ENCODE data around the gene ZNF341. TPM values are rescaled to one million over a fixed set of nuclear protein-coding genes. Genes with fewer than 3 reads are reported as not detected.
A peak's percentile ranks its signal among the peaks of the same experiment; 100 is the strongest.

Gene ZNF341
- total and polyA plus RNA-seq, 2 of the 8 experiments (the other 6 are each of a cell fraction or from before 2014, with no cell fraction given) = 5.8 to 6.4 TPM

GRCh38 chr20:33796263-33796906, 64.6 kb downstream of the ZNF341 start:
- no peaks in the 10 kb centered on the region for H3K9me3 ChIP-seq (ENCODE audit: insufficient read depth in 2 of 2, low read depth in 1 of 2, low read length in 1 of 2)
- H3K79me1 ChIP-seq (ENCODE audit: low read depth, low read length) = no peaks in the 10 kb centered on the region
- peak overlapping the region in 1 of 2 experiments; percentile 34; a peak in 1 of 4 replicates for H3K4me2 ChIP-seq (ENCODE audit: insufficient read depth in 1 of 2, low read depth in 2 of 2, low read length in 2 of 2)
- no peaks in the 10 kb centered on the region for H4K20me1 ChIP-seq (replicated peaks in 1 of 2; ENCODE audit: control insufficient read depth in 1 of 2, insufficient read depth in 2 of 2, low read length in 2 of 2)
- no peak overlapping the region for H3K4me3 ChIP-seq (ENCODE audit: extremely low read depth in 1 of 4, insufficient read depth in 2 of 4, low read depth in 3 of 4, low read length in 4 of 4)
- H2BK120ac ChIP-seq (replicated peaks; ENCODE audit: low read depth, low read length) = no peak overlapping the region
- H2BK15ac ChIP-seq (ENCODE audit: low read length) = no peak overlapping the region
- no peak overlapping the region for H2AK5ac ChIP-seq (ENCODE audit: low read depth, low read length)
- ChIA-PET POLR2A (ENCODE audit: partially characterized antibody) (no interaction called here), CTCF (ENCODE audit: partially characterized antibody) (interaction anchor here (1.3 kb wide), 1 partner anchor 44 kb away, joined by 4 read pairs; no protein-coding TSS in a partner anchor)
- no peak overlapping the region for H3K4ac ChIP-seq (replicated peaks; ENCODE audit: insufficient read length, low read depth, low read length)
- H3K18ac ChIP-seq (ENCODE audit: extremely low read depth, low read length) = 0 out of 2 replicates have a peak overlapping the region, but pooled peaks have one; percentile 32
- H3K23me2 ChIP-seq (ENCODE audit: low read depth, low read length) = no peaks in the 10 kb centered on the region
- no peak overlapping the region for H3K23ac ChIP-seq (ENCODE audit: insufficient read length)
- no peak overlapping the region for H2BK20ac ChIP-seq (ENCODE audit: low read length)
- FAIRE-seq = no peak
- no peak overlapping the region for H3K9ac ChIP-seq (replicated peaks in 1 of 4; ENCODE audit: extremely low read depth in 1 of 4, low read depth in 3 of 4, low read length in 3 of 4)
- H4K91ac ChIP-seq (replicated peaks; ENCODE audit: insufficient read length, low read length) = no peak overlapping the region
- no peak overlapping the region for H4K5ac ChIP-seq (ENCODE audit: insufficient read length, low read depth, low read length)
- H3K27me3 ChIP-seq (replicated peaks in 1 of 4; ENCODE audit: control insufficient read depth in 3 of 4, extremely low read depth in 1 of 4, insufficient read depth in 3 of 4, low read length in 3 of 4) = no peaks in the 10 kb centered on the region
- peak overlapping the region; percentile 68; the same call in 1 of the 2 replicates for H2BK12ac ChIP-seq (ENCODE audit: low read depth, low read length)
- no peaks in the 10 kb centered on the region for H3K79me2 ChIP-seq (ENCODE audit: control insufficient read depth in 1 of 2, insufficient read depth in 2 of 2, low read length in 2 of 2)
- H3K14ac ChIP-seq (ENCODE audit: insufficient read length) = no peak overlapping the region
- H2AFZ ChIP-seq (ENCODE audit: low read length) = no peak overlapping the region; the same call in 1 of the 2 replicates
- no peak overlapping the region; the same call in 1 of the 2 replicates for H4K8ac ChIP-seq (ENCODE audit: extremely low read depth, insufficient read depth, low read length)
- no peaks in the 10 kb centered on the region for H3K36me3 ChIP-seq (ENCODE audit: control insufficient read depth in 2 of 4, insufficient read depth in 4 of 4, low read length in 3 of 4)
- H3K56ac ChIP-seq (replicated peaks; ENCODE audit: insufficient read length, low read depth, low read length) = no peak overlapping the region
- no peak overlapping the region for H2BK5ac ChIP-seq (ENCODE audit: low read depth, low read length)
- DNase-seq (ENCODE audit: low read depth in 1 of 2, low spot score in 2 of 2) = no peak
- 77 to 100% methylated on average over 2 to 9 of the region's 9 CpGs for WGBS, 2 experiments (ENCODE audit: extremely low coverage in 1 of 2, insufficient coverage in 1 of 2, insufficient read length in 1 of 2, insufficient replicate concordance in 2 of 2, low coverage in 1 of 2, low lambda C conversion rate in 2 of 2, missing lambda C conversion rate in 1 of 2)
- H3K27ac ChIP-seq (ENCODE audit: low read depth, low read length) = no peak overlapping the region
- H3K4me1 ChIP-seq (replicated peaks in 1 of 4; ENCODE audit: control insufficient read depth in 3 of 4, insufficient read depth in 4 of 4, low read length in 3 of 4) = peaks cover 0 to 7% (median 2%) of the 10 kb centered on the region in 4 experiments; a peak in 3 of 7 replicates
- no peak for TF ChIP-seq TEAD4 (IDR thresholded peaks at IDR 0.05; ENCODE audit: low read depth, low read length)
- peak; percentile 40 for TF ChIP-seq ASH2L (IDR thresholded peaks at IDR 0.05; ENCODE audit: low read length)
- peak; percentile 64 for TF ChIP-seq MAX (IDR thresholded peaks at IDR 0.05)
- TF ChIP-seq ATF2 (IDR thresholded peaks at IDR 0.05; ENCODE audit: low read length) = no peak
- no peak for TF ChIP-seq CTCF (IDR thresholded peaks at IDR 0.05; ENCODE audit: control extremely low read depth in 1 of 3, insufficient read depth in 1 of 3, low read depth in 1 of 3, low read length in 3 of 3)
- TF ChIP-seq HDAC2 (IDR thresholded peaks at IDR 0.05; ENCODE audit: borderline replicate concordance in 1 of 2, low read depth in 2 of 2, low read length in 2 of 2) = no peak
- TF ChIP-seq FOSL1 (IDR thresholded peaks at IDR 0.05; ENCODE audit: insufficient read depth, low read depth, low read length) = no peak

All from H1 (cell line).